GM18868 (cell line): Measurements from ENCODE around the gene MAN1A2.

Source experiments
- ATAC-seq: cut with Tn5 transposase; IDR thresholded peaks from one replicate; pipeline ENCODE4 v1.9.1; 2021; ENCODE audit warnings: mild to moderate bottlenecking, moderate library complexity; ENCODE audit not compliant: unreplicated experiment

Gene MAN1A2

GRCh38 chr1:117573386-117574023 lies 206.3 kb downstream of the MAN1A2 start:
- no peak for ATAC-seq

- no peak for ATAC-seq
These were observed 207.0 kb downstream of the MAN1A2 start for GRCh38 chr1:117574161-117574835.

- no peak for ATAC-seq
These were observed 208.5 kb downstream of the MAN1A2 start for GRCh38 chr1:117575586-117576225.

DNA sequence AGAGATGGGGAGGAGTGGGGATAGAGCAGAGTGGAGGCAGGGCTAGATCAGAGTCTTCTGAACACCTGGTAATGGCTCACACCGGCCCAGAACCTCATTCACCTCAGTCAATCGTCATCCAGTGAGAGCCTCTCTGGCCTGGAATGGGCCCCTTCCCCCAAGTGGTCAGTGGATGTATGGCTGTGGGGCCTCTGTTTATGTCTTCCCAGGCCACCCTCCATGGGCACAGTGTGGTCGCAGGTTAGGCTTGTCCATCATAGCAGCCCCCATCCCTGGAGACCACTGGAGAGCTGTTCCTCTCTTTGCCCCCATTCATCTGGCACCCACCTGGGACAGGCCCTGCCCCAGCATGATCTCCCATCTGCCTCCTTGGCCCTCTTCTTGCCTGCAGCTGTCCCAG lies 209.0 kb downstream of the MAN1A2 start:
- ATAC-seq = no peak

GRCh38 chr1:117577191-117577885 lies 210.1 kb downstream of the MAN1A2 start:
- no peak for ATAC-seq

DNA sequence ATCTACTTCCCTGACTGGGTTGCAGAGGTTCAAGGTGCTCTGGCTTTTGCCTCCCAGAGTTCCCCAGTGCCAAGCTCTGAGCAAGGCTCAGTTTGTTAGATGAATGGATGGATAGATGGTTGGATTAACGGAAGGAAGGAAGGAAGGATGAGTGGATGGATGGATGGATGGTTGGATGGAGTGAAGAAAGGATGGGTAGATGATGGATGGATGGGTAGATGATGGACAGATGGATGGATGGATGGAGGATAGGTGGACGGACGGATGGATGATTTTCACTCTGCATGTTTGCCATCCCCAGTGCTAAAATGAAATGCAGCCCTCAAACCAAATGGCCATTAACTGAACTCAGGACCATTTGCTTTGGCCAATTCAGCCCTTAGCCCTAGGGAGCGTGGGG lies 211.2 kb downstream of the MAN1A2 start:
- no peak for ATAC-seq
